Activated CD8-positive, alpha-beta T cell treated with anti-CD3 and anti-CD28 coated beads for 36 hours (primary cell): Measurements from ENCODE around the gene GPRIN1. TPM values are rescaled to one million over a fixed set of nuclear protein-coding genes. Genes with fewer than 3 reads are reported as not detected.

ENCODE experiments used
- ATAC-seq: fragments of 200-7000 bp; cut with Tn5 transposase; one replicate; pipeline ENCODE4 v1.10.0; 2021; ENCODE audit warnings: mild to moderate bottlenecking, moderate library complexity
- CTCF ChIA-PET: fragments of 350-600 bp; sonication (Branson Sonifier 250); formaldehyde crosslinking; loops from one replicate; lab custom pipeline; 2021; ENCODE audit warnings: antibody characterized with exemption; lab: Charles Lee
- POLR2A ChIA-PET: fragments of 350-600 bp; sonication (Branson Sonifier 250); formaldehyde crosslinking; loops from one replicate; lab custom pipeline; 2021; ENCODE audit warnings: antibody characterized with exemption; lab: Charles Lee
- DNase-seq: peaks from one replicate; pipeline ENCODE4 v3.0.0-alpha.2; 2020
- H3K27ac Mint-ChIP-seq: one replicate; pipeline ENCODE4 v1.8.0; 2021; ENCODE audit warnings: mild to moderate bottlenecking, mixed read lengths
- H3K27me3 Mint-ChIP-seq: one replicate; pipeline ENCODE4 v1.8.0; 2021; ENCODE audit warnings: mixed read lengths
- H3K36me3 Mint-ChIP-seq: one replicate; pipeline ENCODE4 v1.8.0; 2021; ENCODE audit warnings: low read depth, mixed read lengths
- H3K4me1 Mint-ChIP-seq: one replicate; pipeline ENCODE4 v1.8.0; 2021; ENCODE audit warnings: low read depth, mixed read lengths
- H3K4me3 Mint-ChIP-seq: one replicate; pipeline ENCODE4 v1.8.0; 2021; ENCODE audit warnings: mild to moderate bottlenecking, moderate library complexity, mixed read lengths
- H3K9me3 Mint-ChIP-seq: one replicate; pipeline ENCODE4 v1.8.0; 2021; ENCODE audit warnings: mixed read lengths
- intact Hi-C: fragments of 100-400 bp; cut with micrococcal nuclease; formaldehyde crosslinking; loops from one replicate; pipeline ENCODE4 v1.10.0; 2022
- total RNA-seq, 2 experiments: library from RNA; stranded (reverse); gene quantifications; one replicate each; pipeline ENCODE4 v1.2.3, GENCODE V29; 2021
- TF ChIP-seq, protein P1 (sequence below): fragments of 200-600 bp; IDR thresholded peaks from one replicate; pipeline ENCODE4 v1.8.0; 2022; ENCODE audit warnings: antibody characterized with exemption, mild to moderate bottlenecking

Gene GPRIN1
- total RNA-seq, 2 experiments from 2014 or later = 1.6 to 2.0 TPM

DNA sequence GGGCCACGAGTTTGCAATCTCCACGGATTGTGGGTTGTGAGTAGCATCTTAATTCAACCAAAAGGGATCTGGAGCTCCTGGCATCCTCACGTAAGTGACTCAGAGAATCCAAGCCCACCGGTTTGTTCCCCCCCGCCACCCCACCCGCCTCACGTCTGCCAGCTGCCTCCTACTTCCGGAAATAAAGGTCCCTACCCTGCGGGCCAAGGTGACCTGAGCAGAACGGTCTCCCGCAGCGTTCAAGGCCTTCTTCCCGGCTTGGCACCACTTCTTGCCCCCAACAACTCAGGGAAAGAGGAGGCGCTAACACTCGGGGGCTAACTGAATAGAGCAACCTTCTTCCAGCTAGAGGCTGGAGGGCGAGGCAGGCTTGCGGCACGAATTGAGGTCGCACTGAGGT, 8.8 kb upstream of the GPRIN1 start:
- intact Hi-C loops = no loop called here
- ChIA-PET POLR2A (interaction anchor here (0.6 kb wide), 1 partner anchor 20 kb away, joined by 3 read pairs; no protein-coding TSS in a partner anchor), CTCF (interaction anchor here (0.8 to 2.1 kb wide), 3 partner anchors 12 to 45 kb away, joined by 3 to 7 read pairs (median 3); partner anchors contain the start of genes EIF4E1B and SNCB)
- ATAC-seq = no peak
- Mint-ChIP-seq H3K4me1 (peaks cover 19% of the 10 kb centered on the region), H3K27me3 (peaks cover 55% of the 10 kb centered on the region), H3K36me3 (no peaks in the 10 kb centered on the region), H3K9me3 (no peaks in the 10 kb centered on the region), H3K27ac (no peak overlapping the region), H3K4me3 (no peak overlapping the region)
- TF ChIP-seq, protein P1, sequence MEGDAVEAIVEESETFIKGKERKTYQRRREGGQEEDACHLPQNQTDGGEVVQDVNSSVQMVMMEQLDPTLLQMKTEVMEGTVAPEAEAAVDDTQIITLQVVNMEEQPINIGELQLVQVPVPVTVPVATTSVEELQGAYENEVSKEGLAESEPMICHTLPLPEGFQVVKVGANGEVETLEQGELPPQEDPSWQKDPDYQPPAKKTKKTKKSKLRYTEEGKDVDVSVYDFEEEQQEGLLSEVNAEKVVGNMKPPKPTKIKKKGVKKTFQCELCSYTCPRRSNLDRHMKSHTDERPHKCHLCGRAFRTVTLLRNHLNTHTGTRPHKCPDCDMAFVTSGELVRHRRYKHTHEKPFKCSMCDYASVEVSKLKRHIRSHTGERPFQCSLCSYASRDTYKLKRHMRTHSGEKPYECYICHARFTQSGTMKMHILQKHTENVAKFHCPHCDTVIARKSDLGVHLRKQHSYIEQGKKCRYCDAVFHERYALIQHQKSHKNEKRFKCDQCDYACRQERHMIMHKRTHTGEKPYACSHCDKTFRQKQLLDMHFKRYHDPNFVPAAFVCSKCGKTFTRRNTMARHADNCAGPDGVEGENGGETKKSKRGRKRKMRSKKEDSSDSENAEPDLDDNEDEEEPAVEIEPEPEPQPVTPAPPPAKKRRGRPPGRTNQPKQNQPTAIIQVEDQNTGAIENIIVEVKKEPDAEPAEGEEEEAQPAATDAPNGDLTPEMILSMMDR = no peak
- DNase-seq = no peak

DNA sequence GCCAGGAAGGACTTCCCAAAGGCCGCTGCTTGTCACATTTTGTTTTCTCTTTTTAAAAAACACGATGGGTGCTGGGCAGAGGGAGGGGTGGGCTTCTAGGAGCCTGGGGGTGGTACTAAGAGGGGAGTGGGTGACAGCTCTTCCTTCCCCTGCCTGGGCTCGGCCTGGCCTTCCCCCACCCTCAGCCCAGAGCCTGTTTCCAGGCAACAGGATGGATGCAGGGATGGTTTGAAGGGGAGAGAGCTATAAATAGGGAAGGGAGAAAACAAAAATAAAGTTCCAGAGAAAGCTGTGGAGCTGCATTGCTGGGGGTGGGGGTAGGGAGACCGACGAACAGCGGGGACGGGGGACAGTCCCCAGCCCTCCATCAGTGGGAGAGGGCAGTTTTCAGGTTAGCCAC, 6.6 kb upstream of the GPRIN1 start:
- H3K4me3 Mint-ChIP-seq = no peak overlapping the region
- no peak overlapping the region for H3K27ac Mint-ChIP-seq
- ATAC-seq (no peak), DNase-seq (no peak)
- POLR2A ChIA-PET = no interaction called here
- H3K27me3 Mint-ChIP-seq = peaks cover 59% of the 10 kb centered on the region
- CTCF ChIA-PET = interaction anchor here (0.7 kb wide), 1 partner anchor 19 kb away, joined by 3 read pairs; no protein-coding TSS in a partner anchor
- intact Hi-C loops = no loop called here
- H3K9me3 Mint-ChIP-seq = no peaks in the 10 kb centered on the region
- TF ChIP-seq, protein P1 = no peak
- H3K36me3 Mint-ChIP-seq = no peaks in the 10 kb centered on the region
- peaks cover 20% of the 10 kb centered on the region for H3K4me1 Mint-ChIP-seq

DNA sequence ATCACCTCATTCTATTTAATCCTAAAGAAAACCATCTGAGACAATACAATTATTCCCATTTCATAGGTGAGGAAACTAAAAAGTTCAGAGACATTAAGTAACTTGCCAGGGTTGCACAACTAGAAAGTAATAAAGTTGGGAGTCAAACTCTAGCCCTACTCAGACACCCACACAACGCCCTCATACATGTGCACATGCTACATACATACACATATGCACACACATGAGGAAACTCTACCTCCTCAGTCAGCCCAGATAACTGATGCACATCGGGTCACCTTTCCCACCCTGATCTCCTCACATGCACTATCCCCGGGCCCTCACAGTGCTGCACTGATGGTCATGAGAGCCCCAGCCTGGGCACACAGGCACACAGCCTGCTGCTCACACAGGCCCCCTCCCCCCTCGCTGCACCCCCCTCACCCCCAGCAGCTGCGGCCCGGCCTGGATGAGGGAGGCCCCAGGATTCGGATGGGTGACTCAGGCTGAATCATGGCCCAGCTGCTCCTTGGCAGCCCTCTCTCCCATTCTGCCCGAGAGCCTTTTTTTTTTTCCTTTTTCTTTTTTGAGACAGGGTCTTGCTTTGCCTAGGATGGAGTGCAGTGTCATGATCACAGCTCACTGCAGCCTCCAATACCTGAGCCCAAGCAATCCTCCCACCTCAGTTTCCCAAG, 5.0 kb upstream of the GPRIN1 start:
- Mint-ChIP-seq H3K4me3 (no peak overlapping the region), H3K9me3 (no peaks in the 10 kb centered on the region), H3K27me3 (peaks cover 51% of the 10 kb centered on the region), H3K36me3 (no peaks in the 10 kb centered on the region), H3K27ac (no peak overlapping the region), H3K4me1 (peaks cover 18% of the 10 kb centered on the region)
- intact Hi-C loops = no loop called here
- CTCF ChIA-PET = no interaction called here
- no peak for ATAC-seq
- TF ChIP-seq, protein P1 = no peak
- DNase-seq = no peak
- POLR2A ChIA-PET = no interaction called here

DNA sequence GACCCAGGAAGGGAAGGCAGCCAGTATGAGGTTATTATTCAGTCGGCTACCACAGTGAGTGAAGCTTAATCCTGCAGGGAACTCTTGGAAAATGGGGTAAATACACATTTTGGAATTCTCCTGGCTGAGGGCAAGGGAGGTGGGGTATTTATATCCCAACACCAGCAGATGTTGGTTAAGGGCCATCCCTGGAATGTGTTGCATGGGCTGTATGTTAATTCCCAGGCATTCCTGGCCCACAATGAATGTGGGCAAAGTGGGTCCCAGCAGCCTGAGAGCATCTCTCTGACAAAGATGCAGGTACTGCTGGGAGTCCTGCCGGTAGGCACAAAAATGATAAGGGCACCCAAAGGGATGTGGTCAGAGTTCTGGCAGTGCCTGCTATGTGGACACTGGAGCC, 2.9 kb upstream of the GPRIN1 start:
- ChIA-PET CTCF (interaction anchor here (1.4 kb wide), 2 partner anchors 16 to 48 kb away, joined by 4 read pairs; no protein-coding TSS in a partner anchor), POLR2A (no interaction called here)
- DNase-seq (no peak), ATAC-seq (no peak)
- TF ChIP-seq, protein P1 = no peak
- Mint-ChIP-seq H3K4me1 (peaks cover 11% of the 10 kb centered on the region), H3K9me3 (no peaks in the 10 kb centered on the region), H3K4me3 (no peak overlapping the region), H3K27ac (no peak overlapping the region), H3K27me3 (peaks cover 43% of the 10 kb centered on the region), H3K36me3 (no peaks in the 10 kb centered on the region)
- intact Hi-C loops = no loop called here

DNA sequence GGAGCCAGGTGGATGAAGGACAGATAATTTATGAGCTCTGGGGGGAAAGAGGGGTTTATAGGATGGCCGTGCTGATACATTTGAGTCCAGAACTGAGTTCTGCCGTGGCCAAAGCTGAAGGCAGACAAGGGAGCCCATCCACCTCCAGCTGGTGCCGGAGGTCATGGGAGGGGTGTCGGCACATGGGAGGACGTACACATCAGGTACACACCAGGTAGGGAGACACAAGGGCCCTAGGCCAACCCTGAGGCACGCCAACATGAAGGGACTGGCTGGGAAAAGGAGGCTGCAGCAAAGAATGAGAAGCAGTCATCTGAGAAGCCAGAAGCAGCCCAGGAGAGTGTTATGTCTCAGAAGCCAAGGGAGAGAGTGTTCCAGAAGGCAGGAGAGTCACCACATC, 2.1 kb upstream of the GPRIN1 start:
- ATAC-seq = no peak
- Mint-ChIP-seq H3K36me3 (no peaks in the 10 kb centered on the region), H3K9me3 (no peaks in the 10 kb centered on the region), H3K27ac (no peak overlapping the region), H3K4me1 (peaks cover 11% of the 10 kb centered on the region), H3K4me3 (no peak overlapping the region), H3K27me3 (peaks cover 37% of the 10 kb centered on the region)
- TF ChIP-seq, protein P1 = no peak
- POLR2A ChIA-PET = no interaction called here
- intact Hi-C loops = no loop called here
- CTCF ChIA-PET = interaction anchor here (1.4 kb wide), 1 partner anchor 16 kb away, joined by 4 read pairs; no protein-coding TSS in a partner anchor
- no peak for DNase-seq
